A673 (cell line): Measurements from ENCODE around the gene CEP170B.

Experiments used
- CTCF ChIP-seq: fragments of 300-800, 200-600 bp; sonication (generic); conservative IDR thresholded peaks from 2 replicates; pipeline ENCODE4 v1.5.1; 2017; ENCODE audit warnings: low read depth, mild to moderate bottlenecking, antibody characterized with exemption, low read length, moderate library complexity, mixed read lengths
- EZH2 ChIP-seq: fragments of 200-600 bp; sonication (generic); IDR thresholded peaks from 2 replicates; pipeline ENCODE4 v1.6.1; 2017; ENCODE audit warnings: borderline replicate concordance, low read depth, mild to moderate bottlenecking, mixed read lengths, antibody characterized with exemption, low read length; ENCODE audit not compliant: poor library complexity, severe bottlenecking

- TF ChIP-seq CTCF: no peak
- TF ChIP-seq EZH2: no peak
Measured at GRCh38 chr14:104886690-104887622, 21.9 kb downstream of the CEP170B start.
